Esophagus squamous epithelium (tissue), 4 donors: ENCODE data around the gene ZNF549.

Experiments
- POLR2A ChIP-seq, 4 donors: fragments of 450-650 bp; IDR thresholded peaks; one replicate each; pipeline ENCODE4 v1.6.1; 2017; ENCODE audit warnings: antibody characterized with exemption in 4 of 4, mild to moderate bottlenecking in 4 of 4, moderate library complexity in 3 of 4
- TF ChIP-seq, protein P1 (sequence below), 6 experiments: fragments of 450-650 bp in 4 of 6; fragments of 200-600 bp in 2 of 6; sonication (generic) in 2 of 6; IDR thresholded peaks; one replicate each; pipeline ENCODE4 v1.5.1; 2016 to 2019; ENCODE audit warnings: antibody characterized with exemption in 6 of 6, mild to moderate bottlenecking in 4 of 6, moderate library complexity in 4 of 6

DNA sequence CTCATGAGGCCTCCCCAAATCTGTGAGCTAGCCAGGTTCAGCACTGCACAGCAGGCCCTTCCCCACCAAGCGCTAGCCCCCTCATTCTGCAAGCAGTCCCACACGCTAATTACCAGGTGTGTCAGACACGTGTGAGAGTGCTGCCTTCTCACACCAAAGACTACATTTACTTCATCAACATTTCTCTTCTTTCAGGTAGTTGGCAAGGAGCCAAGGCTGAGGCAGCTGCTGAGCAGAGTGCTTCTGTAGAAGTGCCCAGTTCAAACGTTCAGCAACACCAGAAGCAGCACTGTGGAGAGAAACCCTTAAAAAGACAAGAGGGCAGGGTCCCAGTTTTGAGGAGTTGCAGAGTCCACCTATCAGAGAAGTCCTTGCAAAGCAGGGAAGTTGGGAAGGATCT, 21.0 kb upstream of the ZNF549 start:
- TF ChIP-seq, protein P1, sequence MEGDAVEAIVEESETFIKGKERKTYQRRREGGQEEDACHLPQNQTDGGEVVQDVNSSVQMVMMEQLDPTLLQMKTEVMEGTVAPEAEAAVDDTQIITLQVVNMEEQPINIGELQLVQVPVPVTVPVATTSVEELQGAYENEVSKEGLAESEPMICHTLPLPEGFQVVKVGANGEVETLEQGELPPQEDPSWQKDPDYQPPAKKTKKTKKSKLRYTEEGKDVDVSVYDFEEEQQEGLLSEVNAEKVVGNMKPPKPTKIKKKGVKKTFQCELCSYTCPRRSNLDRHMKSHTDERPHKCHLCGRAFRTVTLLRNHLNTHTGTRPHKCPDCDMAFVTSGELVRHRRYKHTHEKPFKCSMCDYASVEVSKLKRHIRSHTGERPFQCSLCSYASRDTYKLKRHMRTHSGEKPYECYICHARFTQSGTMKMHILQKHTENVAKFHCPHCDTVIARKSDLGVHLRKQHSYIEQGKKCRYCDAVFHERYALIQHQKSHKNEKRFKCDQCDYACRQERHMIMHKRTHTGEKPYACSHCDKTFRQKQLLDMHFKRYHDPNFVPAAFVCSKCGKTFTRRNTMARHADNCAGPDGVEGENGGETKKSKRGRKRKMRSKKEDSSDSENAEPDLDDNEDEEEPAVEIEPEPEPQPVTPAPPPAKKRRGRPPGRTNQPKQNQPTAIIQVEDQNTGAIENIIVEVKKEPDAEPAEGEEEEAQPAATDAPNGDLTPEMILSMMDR (IDR thresholded peaks at IDR 0.05) = no peak
- TF ChIP-seq POLR2A (IDR thresholded peaks at IDR 0.05) = no peak
